NCI-H82 treated with DMSO at 0.1 percent for 48 hours (cell line): Measurements from ENCODE around the gene SPDYE6.
"Not testable (repeated sequence)": the region's sequence is repeated elsewhere in the genome, so short reads cannot be mapped to it uniquely, and the experiment has no call there.

Source experiments
- DNase-seq: peaks from one replicate; lab custom pipeline; 2025; ENCODE audit not compliant: unreplicated experiment; lab: John Stamatoyannopoulos, UW

The SPDYE6 gene

GRCh38 chr7:102356344-102356743 is at the start of gene SPDYE6:
Gene SPDYE6, minus strand, starts transcription at chr7:102356444. Its CDS starts 421 bp downstream, at chr7:102356023.
- DNase-seq: not testable (repeated sequence)

- not testable (repeated sequence) for DNase-seq
Measured at GRCh38 chr7:102404862-102405188, 48.6 kb upstream of the SPDYE6 start.

GRCh38 chr7:102404005-102404861 is 48.0 kb upstream of the SPDYE6 start:
- peak; percentile 34 for DNase-seq

GRCh38 chr7:102403563-102403962 is 47.3 kb upstream of the SPDYE6 start:
- DNase-seq: no peak

GRCh38 chr7:102400360-102400759 is 44.1 kb upstream of the SPDYE6 start:
- DNase-seq: no peak

GRCh38 chr7:102398543-102398942 is 42.3 kb upstream of the SPDYE6 start:
- DNase-seq: no peak

- no peak for DNase-seq
Measured at GRCh38 chr7:102396710-102397019, 40.4 kb upstream of the SPDYE6 start.

- DNase-seq: peak; percentile 74
Measured at GRCh38 chr7:102395873-102396709, 39.8 kb upstream of the SPDYE6 start, which contains the start of gene PRKRIP1. Gene PRKRIP1, plus strand, starts transcription at chr7:102396363. Its CDS starts 49 bp downstream, at chr7:102396412.

GRCh38 chr7:102395592-102395872 is 39.3 kb upstream of the SPDYE6 start:
- no peak for DNase-seq

- DNase-seq: no peak
Measured at GRCh38 chr7:102393467-102393866, 37.2 kb upstream of the SPDYE6 start.

- no peak for DNase-seq
Measured at GRCh38 chr7:102392330-102392729, 36.1 kb upstream of the SPDYE6 start.

GRCh38 chr7:102390697-102391484 is 34.6 kb upstream of the SPDYE6 start:
- peak; percentile 59 for DNase-seq

- no peak for DNase-seq
Measured at GRCh38 chr7:102389810-102390209, 33.6 kb upstream of the SPDYE6 start.

- no peak for DNase-seq
Measured at GRCh38 chr7:102387064-102387463, 30.8 kb upstream of the SPDYE6 start.

GRCh38 chr7:102381696-102382425 is 25.6 kb upstream of the SPDYE6 start:
- DNase-seq: not testable (repeated sequence)

- DNase-seq: not testable (repeated sequence)
Measured at GRCh38 chr7:102380837-102381236, 24.6 kb upstream of the SPDYE6 start.

GRCh38 chr7:102376964-102377466 is 20.8 kb upstream of the SPDYE6 start:
- DNase-seq: no peak

- DNase-seq: not testable (repeated sequence)
Measured at GRCh38 chr7:102372796-102373195, 16.6 kb upstream of the SPDYE6 start.

- DNase-seq: not testable (repeated sequence)
Measured at GRCh38 chr7:102370038-102370437, 13.8 kb upstream of the SPDYE6 start.

GRCh38 chr7:102365390-102365789 is 9.1 kb upstream of the SPDYE6 start:
- not testable (repeated sequence) for DNase-seq
